Measurements from ENCODE around the gene PRPF38A.

DNA sequence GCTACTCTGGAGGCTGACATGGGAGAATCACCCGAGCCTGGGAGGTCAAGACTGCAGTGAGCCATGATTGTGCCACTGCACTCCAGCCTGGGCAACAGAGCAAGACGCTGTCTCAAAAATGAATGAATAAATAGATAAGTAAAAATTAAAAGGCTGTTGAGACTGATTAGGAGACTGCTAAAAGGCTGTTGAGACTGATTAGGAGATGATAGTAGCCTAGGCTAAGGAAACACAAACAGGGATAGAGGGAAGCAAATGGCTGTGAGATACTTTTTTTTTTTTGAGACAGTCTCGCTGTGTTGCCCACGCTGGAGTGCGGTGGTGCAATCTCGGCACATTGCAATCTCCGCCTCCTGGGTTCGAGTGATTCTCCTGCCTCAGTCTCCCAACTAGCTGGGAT is 28.4 kb downstream of the PRPF38A start:
- no peak for TF ChIP-seq CTCF (IDR thresholded peaks at IDR 0.05; ENCODE audit: low read depth, low read length, missing input control)
- TF ChIP-seq YY1 (IDR thresholded peaks at IDR 0.05), result no peak
- TF ChIP-seq EGR1 (IDR thresholded peaks at IDR 0.05; ENCODE audit: low read depth in 2 of 2), result no peak
